ENCODE measurements around the gene DAAM1. TPM values are rescaled to one million over a fixed set of nuclear protein-coding genes. Genes with fewer than 3 reads are reported as not detected.

DAAM1 gene
- total RNA-seq, 4 donors from 2014 or later: 25.3 to 47.2 (median 37.8) TPM

DNA sequence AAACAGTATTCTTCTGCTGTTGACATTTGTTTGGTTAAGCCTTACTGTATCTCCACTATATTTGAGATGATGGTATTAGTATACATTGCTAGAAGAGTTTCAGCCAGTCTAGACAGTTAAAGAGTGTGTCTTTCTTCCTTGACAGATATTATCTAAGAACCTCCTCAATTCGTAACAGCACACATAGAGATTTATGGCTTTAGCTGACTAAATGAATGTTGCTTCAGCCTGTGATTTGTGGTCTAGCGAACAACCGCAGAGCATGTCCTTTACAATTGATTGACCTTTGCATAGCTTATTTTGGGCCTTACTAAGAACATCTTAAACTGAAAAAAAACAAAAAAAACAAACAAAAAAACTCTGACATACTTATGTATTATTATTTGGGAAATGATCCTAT is 122.2 kb downstream of the DAAM1 start:
- 76 to 78% methylated on average over 3 of the region's 3 CpGs for WGBS, 2 donors
- Histone ChIP-seq H3K27ac (no peak overlapping the region), H3K4me3 (replicated peaks in 1 of 3) (no peak overlapping the region), H3K4me1 (peaks cover 44 to 48% of the 10 kb centered on the region in 2 donors), H3K9me3 (no peaks in the 10 kb centered on the region), H3K36me3 (no peaks in the 10 kb centered on the region), H3K27me3 (no peaks in the 10 kb centered on the region)
- DNase-seq: no peak
- TF ChIP-seq POLR2A (IDR thresholded peaks at IDR 0.05): no peak
- intact Hi-C loops (cut with DNase I): no loop called here

DNA sequence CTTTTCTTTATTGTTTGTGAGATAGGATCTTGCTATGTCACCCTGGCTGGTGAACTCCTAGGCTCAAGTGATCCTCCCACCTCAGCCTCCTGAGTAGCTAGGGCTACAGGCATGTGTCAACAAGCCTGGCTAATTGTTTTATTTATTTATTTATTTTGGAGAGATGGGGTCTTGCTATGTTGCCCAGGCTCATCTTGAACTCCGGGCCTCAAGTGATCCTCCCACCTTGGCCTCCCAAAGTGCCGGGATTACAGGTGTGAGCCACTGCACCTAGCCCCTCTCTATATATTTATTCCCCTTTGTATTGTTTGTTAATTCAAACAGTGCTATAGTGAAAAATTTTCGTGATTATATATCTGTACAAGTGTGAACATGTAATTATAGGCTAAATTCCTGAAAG is 123.3 kb downstream of the DAAM1 start:
- WGBS, 2 donors: 95% methylated on average over 3 of the region's 3 CpGs
- TF ChIP-seq POLR2A (IDR thresholded peaks at IDR 0.05): no peak
- TF ChIP-seq, protein P1, sequence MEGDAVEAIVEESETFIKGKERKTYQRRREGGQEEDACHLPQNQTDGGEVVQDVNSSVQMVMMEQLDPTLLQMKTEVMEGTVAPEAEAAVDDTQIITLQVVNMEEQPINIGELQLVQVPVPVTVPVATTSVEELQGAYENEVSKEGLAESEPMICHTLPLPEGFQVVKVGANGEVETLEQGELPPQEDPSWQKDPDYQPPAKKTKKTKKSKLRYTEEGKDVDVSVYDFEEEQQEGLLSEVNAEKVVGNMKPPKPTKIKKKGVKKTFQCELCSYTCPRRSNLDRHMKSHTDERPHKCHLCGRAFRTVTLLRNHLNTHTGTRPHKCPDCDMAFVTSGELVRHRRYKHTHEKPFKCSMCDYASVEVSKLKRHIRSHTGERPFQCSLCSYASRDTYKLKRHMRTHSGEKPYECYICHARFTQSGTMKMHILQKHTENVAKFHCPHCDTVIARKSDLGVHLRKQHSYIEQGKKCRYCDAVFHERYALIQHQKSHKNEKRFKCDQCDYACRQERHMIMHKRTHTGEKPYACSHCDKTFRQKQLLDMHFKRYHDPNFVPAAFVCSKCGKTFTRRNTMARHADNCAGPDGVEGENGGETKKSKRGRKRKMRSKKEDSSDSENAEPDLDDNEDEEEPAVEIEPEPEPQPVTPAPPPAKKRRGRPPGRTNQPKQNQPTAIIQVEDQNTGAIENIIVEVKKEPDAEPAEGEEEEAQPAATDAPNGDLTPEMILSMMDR (IDR thresholded peaks at IDR 0.05): no peak
- intact Hi-C loops (cut with DNase I): no loop called here
- H3K36me3 ChIP-seq: no peaks in the 10 kb centered on the region
- no peak overlapping the region for H3K27ac ChIP-seq
- no peak overlapping the region for H3K4me3 ChIP-seq (replicated peaks in 1 of 3)
- no peaks in the 10 kb centered on the region for H3K9me3 ChIP-seq
- no peak for DNase-seq
- peaks cover 35 to 37% of the 10 kb centered on the region in 2 donors for H3K4me1 ChIP-seq
- no peaks in the 10 kb centered on the region for H3K27me3 ChIP-seq

- no peak for TF ChIP-seq POLR2A (IDR thresholded peaks at IDR 0.05)
- TF ChIP-seq, protein P1 (IDR thresholded peaks at IDR 0.05): no peak
- H3K9me3 ChIP-seq: no peaks in the 10 kb centered on the region
- no peaks in the 10 kb centered on the region for H3K36me3 ChIP-seq
- peaks cover 42 to 49% of the 10 kb centered on the region in 2 donors for H3K4me1 ChIP-seq
- intact Hi-C loops (cut with DNase I): no loop called here
- 70 to 77% methylated on average over 3 of the region's 3 CpGs for WGBS, 2 donors
- no peak overlapping the region for H3K4me3 ChIP-seq (replicated peaks in 1 of 3)
- no peak overlapping the region for H3K27ac ChIP-seq
- no peak for DNase-seq
- H3K27me3 ChIP-seq: no peaks in the 10 kb centered on the region
Observed at GRCh38 chr14:59313144-59313651, 124.7 kb downstream of the DAAM1 start.

GRCh38 chr14:59313658-59314608 is 125.5 kb downstream of the DAAM1 start:
- intact Hi-C loops (cut with DNase I): no loop called here
- no peak for TF ChIP-seq POLR2A (IDR thresholded peaks at IDR 0.05)
- TF ChIP-seq, protein P1 (IDR thresholded peaks at IDR 0.05): no peak
- Histone ChIP-seq H3K4me1 (peaks cover 49 to 53% of the 10 kb centered on the region in 2 donors), H3K27ac (no peak overlapping the region), H3K9me3 (no peaks in the 10 kb centered on the region), H3K27me3 (no peaks in the 10 kb centered on the region), H3K36me3 (no peaks in the 10 kb centered on the region), H3K4me3 (replicated peaks in 1 of 3) (no peak overlapping the region)
- WGBS, 2 donors: 77 to 78% methylated on average over 3 of the region's 3 CpGs
- no peak for DNase-seq

DNA sequence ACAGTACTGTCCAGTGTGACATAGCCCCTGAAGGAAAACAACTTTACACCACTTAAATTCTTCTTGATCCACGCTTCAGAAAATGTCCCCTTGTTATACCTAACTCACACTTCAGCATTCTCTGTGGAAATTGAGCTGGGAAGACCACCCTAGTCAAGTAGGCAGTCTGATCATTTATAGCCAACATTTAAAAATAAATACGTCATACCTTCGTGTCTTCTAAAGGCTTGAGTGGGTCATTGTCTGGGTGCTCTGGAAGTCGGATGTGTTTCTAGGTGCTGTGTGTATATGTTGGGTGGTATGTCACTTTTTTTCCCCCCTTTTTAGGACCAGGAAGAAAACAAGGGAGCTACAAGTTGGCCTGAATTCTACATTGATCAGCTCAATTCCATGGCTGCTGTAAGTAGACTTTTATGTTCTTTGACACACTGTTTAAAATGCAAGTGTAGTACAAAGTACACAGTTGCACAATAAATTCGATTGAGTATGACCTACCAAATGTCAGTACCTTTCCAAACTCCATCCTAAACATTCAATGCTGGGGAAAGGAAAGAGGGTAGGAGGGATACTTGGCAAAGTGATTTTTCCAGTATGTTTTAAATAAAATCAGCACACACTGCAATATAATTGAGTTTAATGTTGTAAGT is 126.6 kb downstream of the DAAM1 start:
- Histone ChIP-seq H3K4me1 (peaks cover 49 to 53% of the 10 kb centered on the region in 2 donors), H3K4me3 (replicated peaks in 1 of 3) (no peak overlapping the region), H3K27ac (no peak overlapping the region), H3K9me3 (no peaks in the 10 kb centered on the region), H3K36me3 (no peaks in the 10 kb centered on the region), H3K27me3 (no peaks in the 10 kb centered on the region)
- intact Hi-C loops (cut with DNase I): no loop called here
- WGBS, 2 donors: 63 to 71% methylated on average over 5 of the region's 5 CpGs
- DNase-seq: no peak
- TF ChIP-seq, protein P1 (IDR thresholded peaks at IDR 0.05): no peak
- TF ChIP-seq POLR2A (IDR thresholded peaks at IDR 0.05): no peak

Data from thyroid gland (tissue), 4 donors.